GM23338 (cell line): ENCODE results near the gene PREB. TPM values are rescaled to one million over a fixed set of nuclear protein-coding genes. Genes with fewer than 3 reads are reported as not detected.
A peak's percentile ranks its signal among the peaks of the same experiment; 100 is the strongest.

ENCODE experiments used
- ATAC-seq: fragments of 200-7000 bp; cut with Tn5 transposase; 3 replicates; pipeline ENCODE4 v1.9.1; 2020
- DNase-seq: peaks from one replicate; pipeline ENCODE4 v3.0.0-alpha.2; 2015; ENCODE audit warnings: low spot score
- H2AFZ ChIP-seq: fragments of 200-600 bp; sonication (generic); 2 replicates; pipeline ENCODE4 v1.8.0; 2016; ENCODE audit warnings: antibody characterized with exemption, mild to moderate bottlenecking, moderate library complexity
- H3F3A ChIP-seq: fragments of 200-600 bp; sonication (generic); replicated peaks from 2 replicates; pipeline ENCODE4 v1.8.0; 2017; ENCODE audit warnings: antibody characterized with exemption, mixed run types, low read depth
- H3K27ac ChIP-seq: fragments of 200-600 bp; sonication (generic); 2 replicates; pipeline ENCODE4 v1.6.1; 2016; ENCODE audit warnings: low read depth
- H3K27me3 ChIP-seq: fragments of 200-600 bp; sonication (generic); 2 replicates; pipeline ENCODE4 v1.8.0; 2016; ENCODE audit warnings: mild to moderate bottlenecking, mixed run types, moderate library complexity; ENCODE audit not compliant: insufficient read depth
- H3K36me3 ChIP-seq: fragments of 200-600 bp; sonication (generic); 2 replicates; pipeline ENCODE4 v1.8.0; 2016; ENCODE audit warnings: mild to moderate bottlenecking; ENCODE audit not compliant: insufficient read depth
- H3K4me1 ChIP-seq: fragments of 200-600 bp; sonication (generic); 2 replicates; pipeline ENCODE4 v1.8.0; 2016; ENCODE audit warnings: mild to moderate bottlenecking, moderate library complexity; ENCODE audit not compliant: insufficient read depth
- H3K4me2 ChIP-seq: fragments of 200-600 bp; sonication (generic); 2 replicates; pipeline ENCODE4 v1.7.1; 2017; ENCODE audit warnings: mixed run types
- H3K4me3 ChIP-seq: fragments of 200-600 bp; sonication (generic); 2 replicates; pipeline ENCODE4 v1.6.1; 2016; ENCODE audit warnings: mixed run types
- H3K79me2 ChIP-seq: fragments of 200-600 bp; sonication (generic); replicated peaks from 2 replicates; pipeline ENCODE4 v1.8.0; 2017; ENCODE audit warnings: mild to moderate bottlenecking; ENCODE audit not compliant: insufficient read depth
- H3K9me2 ChIP-seq: fragments of 200-600 bp; sonication (generic); 2 replicates; pipeline ENCODE4 v1.8.0; 2017; ENCODE audit not compliant: insufficient read depth
- H4K20me1 ChIP-seq: fragments of 200-600 bp; sonication (generic); replicated peaks from 2 replicates; pipeline ENCODE4 v1.8.0; 2017; ENCODE audit warnings: mild to moderate bottlenecking; ENCODE audit not compliant: insufficient read depth
- H3K27ac Mint-ChIP-seq: 2 replicates; pipeline ENCODE4 v1.8.0; 2020; ENCODE audit warnings: inconsistent platforms, mild to moderate bottlenecking, moderate library complexity, mixed read lengths
- H3K27me3 Mint-ChIP-seq: 3 replicates; pipeline ENCODE4 v1.8.0; 2022; ENCODE audit warnings: low read depth, mild to moderate bottlenecking, moderate library complexity, mixed read lengths, inconsistent platforms; ENCODE audit not compliant: insufficient read depth, poor library complexity
- H3K36me3 Mint-ChIP-seq: 3 replicates; pipeline ENCODE4 v1.8.0; 2021; ENCODE audit warnings: low read depth, mild to moderate bottlenecking, inconsistent platforms, moderate library complexity, mixed read lengths
- H3K4me1 Mint-ChIP-seq: 3 replicates; pipeline ENCODE4 v1.8.0; 2020; ENCODE audit warnings: mild to moderate bottlenecking, inconsistent platforms, mixed read lengths
- H3K4me3 Mint-ChIP-seq: 3 replicates; pipeline ENCODE4 v1.8.0; 2021; ENCODE audit warnings: moderate library complexity, mild to moderate bottlenecking, inconsistent platforms, mixed read lengths
- H3K9me3 Mint-ChIP-seq: 3 replicates; pipeline ENCODE4 v1.8.0; 2020; ENCODE audit warnings: moderate library complexity, mild to moderate bottlenecking, inconsistent platforms, mixed read lengths
- CREB1 ChIP-seq: fragments of 250-450 bp; sonication (Bioruptor Pico); IDR thresholded peaks from 2 replicates; pipeline ENCODE4 v1.5.0; 2020; ENCODE audit warnings: low read depth, mild to moderate bottlenecking, moderate library complexity
- CTCF ChIP-seq, 2 experiments: fragments of 200-600 bp in 1 of 2; sonication (generic) in 1 of 2; conservative IDR thresholded peaks; 2 replicates each; pipeline versions ENCODE4 v1.5.1 to v1.6.1; 2016 to 2017; ENCODE audit warnings: antibody characterized with exemption in 2 of 2, low read depth in 2 of 2, mild to moderate bottlenecking in 2 of 2, moderate library complexity in 1 of 2
- ETS1 ChIP-seq: IDR thresholded peaks from 2 replicates; pipeline ENCODE4 v1.6.1; 2016; ENCODE audit warnings: antibody characterized with exemption
- EZH2 ChIP-seq: fragments of 200-600 bp; sonication (generic); IDR thresholded peaks from one replicate; pipeline ENCODE4 v1.8.0; 2017; ENCODE audit warnings: antibody characterized with exemption, mild to moderate bottlenecking, low read depth; ENCODE audit not compliant: unreplicated experiment
- EZH2phosphoT487 ChIP-seq: fragments of 200-600 bp; sonication (generic); IDR thresholded peaks from one replicate; pipeline ENCODE4 v1.8.1; 2018; ENCODE audit warnings: antibody characterized with exemption; ENCODE audit not compliant: unreplicated experiment
- JUNB ChIP-seq: IDR thresholded peaks from one replicate; pipeline ENCODE4 v1.6.1; 2016; ENCODE audit warnings: antibody characterized with exemption; ENCODE audit not compliant: unreplicated experiment
- NANOG ChIP-seq: IDR thresholded peaks from 2 replicates; pipeline ENCODE4 v1.6.1; 2016; ENCODE audit warnings: antibody characterized with exemption, borderline replicate concordance
- POLR2AphosphoS5 ChIP-seq: IDR thresholded peaks from 2 replicates; pipeline ENCODE4 v1.6.1; 2016; ENCODE audit warnings: antibody characterized with exemption, low read depth
- REST ChIP-seq: IDR thresholded peaks from one replicate; pipeline ENCODE4 v1.6.1; 2018; ENCODE audit warnings: antibody characterized with exemption; ENCODE audit not compliant: unreplicated experiment
- STAT1 ChIP-seq: IDR thresholded peaks from one replicate; pipeline ENCODE4 v1.6.1; 2016; ENCODE audit warnings: antibody characterized with exemption; ENCODE audit not compliant: unreplicated experiment
- ZNF114 ChIP-seq: fragments of 250-450 bp; sonication (Bioruptor Pico); IDR thresholded peaks from 2 replicates; pipeline ENCODE4 v1.5.0; 2020; ENCODE audit warnings: mild to moderate bottlenecking, moderate library complexity
- ZNF331 ChIP-seq: fragments of 250-450 bp; sonication (Bioruptor Pico); IDR thresholded peaks from 2 replicates; pipeline ENCODE4 v1.5.0; 2020; ENCODE audit warnings: low read depth, mild to moderate bottlenecking, moderate library complexity
- ZNF462 ChIP-seq: fragments of 250-450 bp; sonication (Bioruptor Pico); IDR thresholded peaks from 2 replicates; pipeline ENCODE4 v1.5.0; 2020; ENCODE audit warnings: mild to moderate bottlenecking, moderate library complexity
- polyA plus RNA-seq: library from polyadenylated mRNA; unstranded; fragments of >200 nt; fragmentation: Nextera tagmentation; extraction: Ambion mirVana; gene quantifications from 2 replicates; pipeline ENCODE4 v1.2.1, GENCODE V29; 2016
- total RNA-seq: library from RNA; depleted of rRNA; stranded (reverse); fragments of >200 nt; shearing (Covaris generic); gene quantifications from 2 replicates; pipeline ENCODE4 v1.2.3, GENCODE V29; 2014

The PREB gene
- total and polyA plus RNA-seq, 2 experiments from 2014 or later: 41.2 to 79.7 TPM

GRCh38 chr2:27177441-27178351 lies 43.3 kb upstream of the PREB start:
- no peaks in the 10 kb centered on the region for H3K27me3 ChIP-seq
- no peaks in the 10 kb centered on the region for H3K79me2 ChIP-seq
- Mint-ChIP-seq H3K9me3 (no peaks in the 10 kb centered on the region), H3K36me3 (no peaks in the 10 kb centered on the region), H3K4me3 (no peak overlapping the region), H3K4me1 (peaks cover 3% of the 10 kb centered on the region; the same call in 1 of the 3 replicates), H3K27me3 (no peaks in the 10 kb centered on the region), H3K27ac (no peak overlapping the region)
- no peak overlapping the region for H3K27ac ChIP-seq
- ATAC-seq (no peak), DNase-seq (no peak)
- no peaks in the 10 kb centered on the region for H4K20me1 ChIP-seq
- no peaks in the 10 kb centered on the region for H3F3A ChIP-seq
- TF ChIP-seq CTCF (conservative IDR thresholded peaks at IDR 0.05; ENCODE audit: low read depth in 2 of 2) (no peak), JUNB (no peak), REST (no peak), ZNF462 (CRISPR knock-in tag) (no peak), EZH2 (no peak), ZNF114 (CRISPR knock-in tag) (no peak), POLR2AphosphoS5 (no peak), STAT1 (no peak), ZNF331 (CRISPR knock-in tag) (no peak), EZH2phosphoT487 (no peak), NANOG (no peak), CREB1 (CRISPR knock-in tag) (no peak), ETS1 (no peak)
- no peaks in the 10 kb centered on the region for H3K4me1 ChIP-seq
- H3K9me2 ChIP-seq: no peaks in the 10 kb centered on the region
- H3K4me2 ChIP-seq: no peak overlapping the region
- peak overlapping the region; percentile 59; the same call in 1 of the 2 replicates for H2AFZ ChIP-seq
- no peak overlapping the region for H3K4me3 ChIP-seq
- H3K36me3 ChIP-seq: no peaks in the 10 kb centered on the region
